H9 (cell line): ENCODE results near the gene PNMA6E. TPM values are rescaled to one million over a fixed set of nuclear protein-coding genes. Genes with fewer than 3 reads are reported as not detected.

Experiments used
- DNase-seq: peaks from one replicate; pipeline ENCODE4 v3.0.0-alpha.2; 2017
- H2AFZ ChIP-seq: one replicate; pipeline ENCODE4 v1.6.1; 2013; ENCODE audit warnings: mild to moderate bottlenecking, low read length, control low read depth, moderate library complexity
- H2AK5ac ChIP-seq: 2 replicates; pipeline ENCODE4 v1.6.1; 2013; ENCODE audit warnings: low read length, control low read depth, mixed read lengths; ENCODE audit not compliant: insufficient read length
- H2BK120ac ChIP-seq: one replicate; pipeline ENCODE4 v1.6.1; 2013; ENCODE audit warnings: low read depth, mild to moderate bottlenecking, low read length, control low read depth, inconsistent platforms; ENCODE audit not compliant: poor library complexity, severe bottlenecking
- H2BK12ac ChIP-seq: 2 replicates; pipeline ENCODE4 v1.6.1; 2013; ENCODE audit warnings: low read length, control low read depth, mixed read lengths, low read depth; ENCODE audit not compliant: insufficient read length
- H2BK15ac ChIP-seq: 2 replicates; pipeline ENCODE4 v1.6.1; 2013; ENCODE audit warnings: low read depth, low read length, control low read depth
- H2BK20ac ChIP-seq: one replicate; pipeline ENCODE4 v1.6.1; 2013; ENCODE audit warnings: low read depth, mild to moderate bottlenecking, low read length, control low read depth, inconsistent platforms; ENCODE audit not compliant: poor library complexity, severe bottlenecking
- H2BK5ac ChIP-seq: 2 replicates; pipeline ENCODE4 v1.6.1; 2013; ENCODE audit warnings: low read length, control low read depth, mixed read lengths; ENCODE audit not compliant: insufficient read length
- H3K14ac ChIP-seq: 2 replicates; pipeline ENCODE4 v1.6.1; 2013; ENCODE audit warnings: low read length, control low read depth; ENCODE audit not compliant: insufficient read depth
- H3K18ac ChIP-seq: 2 replicates; pipeline ENCODE4 v1.6.1; 2013; ENCODE audit warnings: low read depth, mild to moderate bottlenecking, mixed read lengths, low read length, control low read depth; ENCODE audit not compliant: insufficient read length
- H3K23ac ChIP-seq: 2 replicates; pipeline ENCODE4 v1.6.1; 2013; ENCODE audit warnings: low read length, control low read depth, mixed read lengths, low read depth; ENCODE audit not compliant: insufficient read length
- H3K23me2 ChIP-seq: 2 replicates; pipeline ENCODE4 v1.6.1; 2013; ENCODE audit warnings: low read depth, mild to moderate bottlenecking, mixed read lengths, low read length, control low read depth; ENCODE audit not compliant: insufficient read length, poor library complexity, severe bottlenecking
- H3K27ac ChIP-seq: 2 replicates; pipeline ENCODE4 v1.5.1; 2013; ENCODE audit warnings: low read length, control low read depth, mixed read lengths, low read depth; ENCODE audit not compliant: insufficient read length
- H3K27me3 ChIP-seq: 2 replicates; pipeline ENCODE4 v1.6.1; 2013; ENCODE audit warnings: low read length, control low read depth, inconsistent platforms; ENCODE audit not compliant: insufficient read depth
- H3K4ac ChIP-seq: 2 replicates; pipeline ENCODE4 v1.6.1; 2013; ENCODE audit warnings: low read depth, mild to moderate bottlenecking, control low read depth, inconsistent platforms, low read length, moderate library complexity
- H3K4me1 ChIP-seq: 2 replicates; pipeline ENCODE4 v1.6.1; 2013; ENCODE audit warnings: low read length, control low read depth, inconsistent platforms; ENCODE audit not compliant: insufficient read depth
- H3K4me2 ChIP-seq: 2 replicates; pipeline ENCODE4 v1.6.1; 2013; ENCODE audit warnings: low read length, control low read depth, mixed read lengths; ENCODE audit not compliant: insufficient read length, insufficient read depth
- H3K56ac ChIP-seq: 2 replicates; pipeline ENCODE4 v1.6.1; 2013; ENCODE audit warnings: low read depth, mild to moderate bottlenecking, mixed read lengths, low read length, control low read depth; ENCODE audit not compliant: insufficient read length
- H3K79me1 ChIP-seq: 2 replicates; pipeline ENCODE4 v1.6.1; 2013; ENCODE audit warnings: low read depth, mild to moderate bottlenecking, moderate library complexity, low read length, control low read depth, inconsistent platforms; ENCODE audit not compliant: insufficient read depth, poor library complexity, severe bottlenecking
- H3K79me2 ChIP-seq: 2 replicates; pipeline ENCODE4 v1.6.1; 2013; ENCODE audit warnings: low read length, control low read depth, inconsistent platforms; ENCODE audit not compliant: insufficient read depth
- H3K9ac ChIP-seq: 2 replicates; pipeline ENCODE4 v1.6.1; 2013; ENCODE audit warnings: low read length, control low read depth, mixed read lengths; ENCODE audit not compliant: insufficient read length; ENCODE audit errors: extremely low read depth
- H3K9me3 ChIP-seq: one replicate; pipeline ENCODE4 v1.6.1; 2013; ENCODE audit warnings: low read depth, low read length, inconsistent platforms; ENCODE audit not compliant: control insufficient read depth
- H3T11ph ChIP-seq: one replicate; pipeline ENCODE4 v1.6.1; 2013; ENCODE audit warnings: mild to moderate bottlenecking, low read length, control low read depth, inconsistent platforms
- H4K20me1 ChIP-seq: one replicate; pipeline ENCODE4 v1.6.1; 2013; ENCODE audit not compliant: control insufficient read depth, insufficient read length, insufficient read depth
- H4K5ac ChIP-seq: 2 replicates; pipeline ENCODE4 v1.6.1; 2013; ENCODE audit warnings: low read depth, mild to moderate bottlenecking, mixed read lengths, low read length, control low read depth; ENCODE audit not compliant: insufficient read length
- H4K8ac ChIP-seq: replicated peaks from 2 replicates; pipeline ENCODE4 v1.6.1; 2013; ENCODE audit warnings: low read length, control low read depth, mixed read lengths, low read depth; ENCODE audit not compliant: insufficient read length
- H4K91ac ChIP-seq: 2 replicates; pipeline ENCODE4 v1.6.1; 2013; ENCODE audit warnings: low read depth, mild to moderate bottlenecking, moderate library complexity, mixed read lengths, low read length, control low read depth; ENCODE audit not compliant: insufficient read length
- H3K27ac Mint-ChIP-seq, 3 experiments: 2 replicates in 2 of 3; 3 replicates in 1 of 3; pipeline ENCODE4 v1.8.0; 2020 to 2021; ENCODE audit warnings: mixed read lengths in 3 of 3, mild to moderate bottlenecking in 1 of 3, moderate library complexity in 1 of 3
- H3K27me3 Mint-ChIP-seq: 2 replicates; pipeline ENCODE4 v1.8.0; 2021; ENCODE audit warnings: low read depth, mild to moderate bottlenecking, moderate library complexity, mixed read lengths
- H3K36me3 Mint-ChIP-seq, 3 experiments: 2 replicates in 2 of 3; 3 replicates in 1 of 3; pipeline ENCODE4 v1.8.0; 2020 to 2021; ENCODE audit warnings: low read depth in 3 of 3, mixed read lengths in 3 of 3; ENCODE audit not compliant: insufficient read depth in 1 of 3
- H3K4me1 Mint-ChIP-seq, 2 experiments: 2 replicates each; pipeline ENCODE4 v1.8.0; 2020; ENCODE audit warnings: mixed read lengths in 2 of 2
- H3K4me3 Mint-ChIP-seq, 2 experiments: 2 replicates in 1 of 2; 3 replicates in 1 of 2; pipeline ENCODE4 v1.8.0; 2020 to 2021; ENCODE audit warnings: mild to moderate bottlenecking in 2 of 2, mixed read lengths in 2 of 2, moderate library complexity in 1 of 2
- H3K9me3 Mint-ChIP-seq, 2 experiments: 2 replicates in 1 of 2; 3 replicates in 1 of 2; pipeline ENCODE4 v1.8.0; 2020; ENCODE audit warnings: mild to moderate bottlenecking in 2 of 2, mixed read lengths in 2 of 2, moderate library complexity in 1 of 2
- WGBS: extraction: QIAGEN DNeasy Blood & Tissue Kit; methylation state at CpG from one replicate; pipeline ENCODE4 v1.1.7; 2013; ENCODE audit warnings: missing lambda C conversion rate, low lambda C conversion rate, mixed read lengths; ENCODE audit not compliant: insufficient read length; ENCODE audit errors: extremely low coverage; 5-methylcytosine and 5-hydroxymethylcytosine counted together
- total RNA-seq: library from RNA; stranded (reverse); gene quantifications from 2 replicates; pipeline ENCODE4 v1.2.1, GENCODE V29; 2021
- TF ChIP-seq, protein P1 (sequence below): fragments of 200-600 bp; sonication (generic); conservative IDR thresholded peaks from 3 replicates; pipeline ENCODE4 v1.8.0; 2021; ENCODE audit warnings: antibody characterized with exemption, mild to moderate bottlenecking

The PNMA6E gene
- total RNA-seq, 1 experiment from 2014 or later = not detected

- Histone ChIP-seq H2AK5ac (no peak overlapping the region), H3K4me2 (no peak overlapping the region), H4K8ac (no peak overlapping the region), H4K5ac (no peak overlapping the region), H2BK12ac (no peak overlapping the region), H3K27me3 (peaks cover 7% of the 10 kb centered on the region; the same call in 1 of the 2 replicates), H2BK15ac (no peak overlapping the region), H4K91ac (no peak overlapping the region), H3K79me2 (no peaks in the 10 kb centered on the region), H3K23me2 (no peaks in the 10 kb centered on the region), H2AFZ (no peak overlapping the region), H3T11ph (no peak overlapping the region), H2BK5ac (no peak overlapping the region), H3K4ac (no peak overlapping the region), H3K56ac (no peak overlapping the region), H3K79me1 (no peaks in the 10 kb centered on the region), H3K9me3 (peaks cover 29% of the 10 kb centered on the region), H4K20me1 (no peaks in the 10 kb centered on the region), H3K27ac (no peak overlapping the region), H3K9ac (no peak overlapping the region), H3K14ac (no peak overlapping the region), H3K4me1 (no peaks in the 10 kb centered on the region), H2BK120ac (no peak overlapping the region), H3K18ac (no peak overlapping the region), H3K23ac (no peak overlapping the region), H2BK20ac (no peak overlapping the region)
- WGBS = no CpG with 5 or more reads among the region's 30 CpGs
- peaks cover 63 to 77% of the 10 kb centered on the region in 2 experiments for H3K9me3 Mint-ChIP-seq
- no peak overlapping the region for H3K27ac Mint-ChIP-seq
- H3K4me3 Mint-ChIP-seq = no peak overlapping the region
- peaks cover 7 to 8% of the 10 kb centered on the region in 2 experiments; a peak in 2 of 4 replicates for H3K4me1 Mint-ChIP-seq
- TF ChIP-seq, protein P1, sequence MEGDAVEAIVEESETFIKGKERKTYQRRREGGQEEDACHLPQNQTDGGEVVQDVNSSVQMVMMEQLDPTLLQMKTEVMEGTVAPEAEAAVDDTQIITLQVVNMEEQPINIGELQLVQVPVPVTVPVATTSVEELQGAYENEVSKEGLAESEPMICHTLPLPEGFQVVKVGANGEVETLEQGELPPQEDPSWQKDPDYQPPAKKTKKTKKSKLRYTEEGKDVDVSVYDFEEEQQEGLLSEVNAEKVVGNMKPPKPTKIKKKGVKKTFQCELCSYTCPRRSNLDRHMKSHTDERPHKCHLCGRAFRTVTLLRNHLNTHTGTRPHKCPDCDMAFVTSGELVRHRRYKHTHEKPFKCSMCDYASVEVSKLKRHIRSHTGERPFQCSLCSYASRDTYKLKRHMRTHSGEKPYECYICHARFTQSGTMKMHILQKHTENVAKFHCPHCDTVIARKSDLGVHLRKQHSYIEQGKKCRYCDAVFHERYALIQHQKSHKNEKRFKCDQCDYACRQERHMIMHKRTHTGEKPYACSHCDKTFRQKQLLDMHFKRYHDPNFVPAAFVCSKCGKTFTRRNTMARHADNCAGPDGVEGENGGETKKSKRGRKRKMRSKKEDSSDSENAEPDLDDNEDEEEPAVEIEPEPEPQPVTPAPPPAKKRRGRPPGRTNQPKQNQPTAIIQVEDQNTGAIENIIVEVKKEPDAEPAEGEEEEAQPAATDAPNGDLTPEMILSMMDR = no peak
- DNase-seq = no peak
- H3K27me3 Mint-ChIP-seq = peaks cover 47% of the 10 kb centered on the region
- H3K36me3 Mint-ChIP-seq = peaks cover 8 to 10% (median 10%) of the 10 kb centered on the region in 3 experiments; a peak in 4 of 7 replicates
Observed at GRCh38 chrX:153409414-153410101, 8.4 kb upstream of the PNMA6E start.
